Uterus (tissue), 2 donors: ENCODE measurements around the gene C12orf75.

Experiments
- CTCF ChIP-seq, 4 experiments: fragments of 200-600 bp in 2 of 4; fragments of 450-650 bp in 2 of 4; sonication (generic) in 2 of 4; IDR thresholded peaks; one replicate each; pipeline ENCODE4 v1.5.1; 2016 to 2019; ENCODE audit warnings: antibody characterized with exemption in 4 of 4, mild to moderate bottlenecking in 2 of 4, moderate library complexity in 1 of 4
- POLR2A ChIP-seq, 2 donors: fragments of 450-650 bp; IDR thresholded peaks; one replicate each; pipeline ENCODE4 v1.6.1; 2016; ENCODE audit warnings: antibody characterized with exemption in 2 of 2, mild to moderate bottlenecking in 1 of 2, moderate library complexity in 1 of 2

GRCh38 chr12:105335856-105336255, 5.4 kb downstream of the C12orf75 start:
- no peak for TF ChIP-seq POLR2A (IDR thresholded peaks at IDR 0.05)
- TF ChIP-seq CTCF (IDR thresholded peaks at IDR 0.05), result no peak
